T47D (cell line): ENCODE data around the gene PIP4K2A.
"Not testable (repeated sequence)": the region's sequence is repeated elsewhere in the genome, so short reads cannot be mapped to it uniquely, and the experiment has no call there.

ENCODE experiments used
- DNase-seq, 2 experiments: peaks; one replicate each; pipeline versions ENCODE4 v3.0.0 to v3.0.0-alpha.2; 2011 to 2012; ENCODE audit warnings: low read depth in 1 of 2, low spot score in 1 of 2
- JUND ChIP-seq: IDR thresholded peaks from 2 replicates; pipeline ENCODE4 v1.6.1; 2012; ENCODE audit warnings: low read depth
- in situ Hi-C: cut with HindIII; loops from 2 replicates; pipeline ENCODE4 v1.10.0; 2016; ENCODE audit warnings: low sequenced_read_pairs, low pct_unique_long_range_greater_than_20kb

PIP4K2A gene

DNA sequence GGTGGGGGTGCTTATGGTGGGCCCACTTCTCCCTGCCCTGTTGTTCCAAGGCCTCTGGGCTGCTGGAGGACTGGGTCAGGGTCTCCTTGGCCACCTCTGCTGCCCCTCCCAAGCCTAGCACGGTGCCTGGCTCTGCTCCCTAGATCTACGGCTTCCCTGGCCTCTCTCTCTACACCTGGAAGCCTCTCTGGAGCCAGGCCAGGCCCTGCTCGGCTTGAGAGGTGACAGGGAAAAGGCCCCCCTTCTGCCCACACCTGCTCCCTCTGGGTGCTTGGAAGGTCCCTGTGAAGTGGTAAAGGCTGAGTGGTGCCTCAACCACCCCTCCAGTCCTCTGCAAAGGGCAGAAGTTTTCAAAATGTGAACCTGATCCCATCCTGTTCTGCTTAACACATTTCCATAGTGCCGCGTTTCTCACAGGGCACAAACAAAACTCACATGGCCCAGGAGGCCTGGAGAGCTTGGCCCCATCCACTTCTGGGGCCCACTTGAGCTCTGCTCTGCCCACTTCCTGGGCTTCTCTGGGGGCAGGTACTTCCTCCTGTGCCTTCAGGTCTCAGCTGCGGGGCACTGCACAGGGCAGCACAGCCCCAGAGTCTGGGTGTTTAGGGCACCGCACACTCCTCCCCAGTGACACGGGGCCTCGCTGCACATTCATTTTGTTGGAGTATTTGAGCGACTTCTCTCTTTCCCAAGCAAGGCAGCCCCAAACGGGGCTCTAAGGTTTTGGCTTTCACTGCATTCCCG lies 169.9 kb downstream of the PIP4K2A start:
- no peak for TF ChIP-seq JUND
- DNase-seq = no peak
- in situ Hi-C loops = no loop called here

DNA sequence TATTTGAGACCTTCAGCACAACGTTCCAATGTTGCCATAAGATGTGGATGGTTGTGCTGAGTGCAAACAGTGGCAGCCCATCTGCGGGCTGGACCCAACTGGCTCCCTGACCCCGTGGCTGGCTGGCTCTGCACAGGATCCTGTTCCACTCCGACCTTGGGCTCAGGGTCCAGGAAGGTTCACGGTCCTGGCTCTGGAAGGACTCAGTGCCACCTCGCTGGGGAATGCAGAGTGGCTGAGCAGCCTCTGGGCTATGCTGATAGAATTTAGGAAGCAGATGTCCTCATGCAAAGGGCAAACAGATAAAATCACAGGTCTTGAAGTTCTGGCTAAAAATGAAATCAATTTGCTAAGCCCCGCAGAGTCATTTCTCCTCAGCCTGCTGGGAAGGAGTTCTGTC lies 171.6 kb downstream of the PIP4K2A start:
- DNase-seq = no peak
- in situ Hi-C loops = no loop called here
- no peak for TF ChIP-seq JUND

- in situ Hi-C loops = no loop called here
- DNase-seq = no peak
- no peak for TF ChIP-seq JUND
These were observed 172.5 kb downstream of the PIP4K2A start for GRCh38 chr10:22541900-22542299.

DNA sequence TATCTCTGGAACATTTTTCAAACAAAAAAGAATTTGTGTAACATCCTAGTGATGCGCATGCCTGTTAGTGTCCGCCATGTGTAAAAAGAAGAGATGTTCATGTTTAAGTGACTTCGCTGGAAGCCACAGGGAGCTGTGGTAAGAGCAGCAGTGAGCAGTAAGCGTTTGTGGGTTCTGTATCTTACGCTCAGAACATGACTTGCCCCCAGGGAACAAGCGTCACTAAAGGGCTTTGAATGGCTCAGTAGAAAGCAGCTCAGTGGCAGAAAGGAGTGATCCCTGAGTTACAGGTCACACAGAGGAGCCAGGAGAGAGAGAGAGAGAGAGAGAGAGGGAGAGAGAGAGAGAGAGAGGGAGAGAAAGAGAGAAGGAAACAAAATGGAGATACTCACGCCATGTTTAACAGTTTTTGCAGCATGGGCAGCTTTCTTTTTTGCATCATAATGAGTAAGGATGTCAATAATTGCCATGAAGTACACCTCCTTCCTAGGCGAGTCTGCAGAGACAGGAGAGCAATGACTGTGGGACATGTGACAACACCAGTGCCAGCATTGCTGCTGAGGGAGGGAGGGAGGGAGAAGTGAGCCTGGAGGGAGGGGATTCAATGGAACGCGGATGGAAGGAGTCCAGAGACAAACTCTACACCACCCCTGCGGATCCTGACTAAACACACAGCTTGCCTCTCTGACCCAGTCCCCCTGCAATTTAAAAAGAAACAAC lies 174.6 kb downstream of the PIP4K2A start:
- no peak for DNase-seq
- in situ Hi-C loops = no loop called here
- no peak for TF ChIP-seq JUND

GRCh38 chr10:22537810-22538209 lies 176.6 kb downstream of the PIP4K2A start:
- in situ Hi-C loops = no loop called here
- TF ChIP-seq JUND = no peak
- DNase-seq = no peak

DNA sequence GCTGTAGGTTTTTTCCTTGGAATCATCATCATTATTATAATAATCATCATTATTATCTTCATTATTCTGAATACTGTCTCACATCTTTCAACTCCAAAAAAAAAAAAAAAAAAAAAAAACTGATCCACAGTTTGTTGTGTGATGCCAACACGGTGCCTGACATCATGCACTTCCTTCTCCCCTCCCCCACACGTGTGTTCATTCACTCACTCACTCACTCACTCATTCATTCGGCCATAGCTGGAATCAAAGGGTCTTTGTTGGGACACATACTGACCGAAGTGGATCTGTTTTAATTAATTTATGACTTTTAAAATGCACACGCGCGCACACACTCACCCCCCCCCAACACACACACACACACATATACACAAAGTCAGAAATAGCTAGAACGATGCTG lies 177.8 kb downstream of the PIP4K2A start:
- no peak for DNase-seq
- in situ Hi-C loops = no loop called here
- TF ChIP-seq JUND = no peak

GRCh38 chr10:22534849-22535604 lies 179.4 kb downstream of the PIP4K2A start:
- DNase-seq = no peak
- no peak for TF ChIP-seq JUND
- in situ Hi-C loops = no loop called here

DNA sequence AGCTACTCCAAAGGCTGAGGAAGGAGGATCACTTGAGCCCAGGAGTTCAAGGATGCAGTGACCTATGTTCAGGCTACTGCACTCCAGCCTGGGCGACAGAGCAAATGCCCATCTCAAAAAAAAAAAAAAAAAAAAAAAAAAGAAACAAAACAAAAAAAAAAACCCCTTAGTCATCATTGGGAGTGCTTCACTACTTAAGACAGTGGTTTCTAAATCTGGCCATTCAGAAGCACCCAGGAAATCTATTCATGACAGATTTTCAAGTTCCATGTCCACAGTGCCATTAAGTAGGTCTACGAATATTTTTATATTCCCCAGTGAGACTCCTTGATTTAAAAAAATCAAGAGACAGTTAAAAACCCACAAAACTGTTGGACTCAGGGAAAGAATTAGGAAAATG lies 182.9 kb downstream of the PIP4K2A start:
- in situ Hi-C loops = no loop called here

DNA sequence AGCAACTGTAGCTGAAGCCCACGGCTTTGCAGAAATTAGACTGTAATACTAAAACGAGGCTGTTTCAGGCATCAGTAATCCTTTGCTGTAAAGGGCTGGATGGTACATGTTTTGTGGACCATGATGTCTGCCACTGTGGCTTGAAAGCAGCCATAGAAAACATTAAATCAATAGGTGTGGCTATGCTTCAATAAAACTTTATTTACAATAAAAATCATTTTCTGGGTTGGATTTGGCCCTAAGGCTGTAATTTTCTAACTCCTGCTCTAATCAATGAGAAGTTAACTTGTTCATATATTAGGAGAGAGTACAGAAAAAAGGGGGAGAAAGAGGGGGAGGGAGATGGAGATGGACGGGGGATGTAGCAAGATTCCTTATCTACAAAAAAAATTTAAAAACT lies 183.4 kb downstream of the PIP4K2A start:
- in situ Hi-C loops = no loop called here
- no peak for TF ChIP-seq JUND
- DNase-seq = no peak

More for the DNA sequence above, 182.9 kb downstream of the PIP4K2A start:
- DNase-seq = no peak
- no peak for TF ChIP-seq JUND

GRCh38 chr10:22527520-22527919 lies 186.9 kb downstream of the PIP4K2A start:
- DNase-seq = no peak
- in situ Hi-C loops = no loop called here
- no peak for TF ChIP-seq JUND

- in situ Hi-C loops, DNase-seq: not testable (repeated sequence)
These were observed 190.0 kb downstream of the PIP4K2A start for GRCh38 chr10:22524333-22524732.

DNA sequence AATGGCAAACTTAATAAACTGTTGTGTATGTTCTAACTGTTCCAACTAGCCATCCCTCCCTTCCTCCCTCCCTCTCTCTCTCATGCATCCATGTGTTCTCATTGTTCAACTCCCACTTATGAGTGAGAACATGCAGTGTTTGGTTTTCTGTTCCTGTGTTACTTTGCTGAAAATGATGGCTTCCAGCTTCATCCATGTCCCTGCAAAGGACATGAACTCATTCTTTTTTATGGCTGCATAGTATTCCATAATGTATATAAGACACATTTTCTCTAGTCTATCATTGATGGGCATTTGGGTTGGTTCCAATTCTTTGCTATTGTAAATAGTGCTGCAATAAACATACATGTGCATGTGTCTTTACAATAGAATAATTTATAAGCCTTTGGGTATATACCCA lies 193.7 kb downstream of the PIP4K2A start:
- DNase-seq, in situ Hi-C loops: not testable (repeated sequence)

- DNase-seq = no peak
- in situ Hi-C loops = no loop called here
- TF ChIP-seq JUND = no peak
These were observed 196.1 kb downstream of the PIP4K2A start for GRCh38 chr10:22518167-22518724.
